GM19193 (cell line): Measurements from ENCODE around the gene LRP4.

Experiments
- POLR2A ChIP-seq: IDR thresholded peaks from 4 replicates; pipeline ENCODE4 v1.6.1; 2011; ENCODE audit not compliant: insufficient read depth, insufficient read length; ENCODE audit errors: extremely low read depth

The LRP4 gene, protein sequence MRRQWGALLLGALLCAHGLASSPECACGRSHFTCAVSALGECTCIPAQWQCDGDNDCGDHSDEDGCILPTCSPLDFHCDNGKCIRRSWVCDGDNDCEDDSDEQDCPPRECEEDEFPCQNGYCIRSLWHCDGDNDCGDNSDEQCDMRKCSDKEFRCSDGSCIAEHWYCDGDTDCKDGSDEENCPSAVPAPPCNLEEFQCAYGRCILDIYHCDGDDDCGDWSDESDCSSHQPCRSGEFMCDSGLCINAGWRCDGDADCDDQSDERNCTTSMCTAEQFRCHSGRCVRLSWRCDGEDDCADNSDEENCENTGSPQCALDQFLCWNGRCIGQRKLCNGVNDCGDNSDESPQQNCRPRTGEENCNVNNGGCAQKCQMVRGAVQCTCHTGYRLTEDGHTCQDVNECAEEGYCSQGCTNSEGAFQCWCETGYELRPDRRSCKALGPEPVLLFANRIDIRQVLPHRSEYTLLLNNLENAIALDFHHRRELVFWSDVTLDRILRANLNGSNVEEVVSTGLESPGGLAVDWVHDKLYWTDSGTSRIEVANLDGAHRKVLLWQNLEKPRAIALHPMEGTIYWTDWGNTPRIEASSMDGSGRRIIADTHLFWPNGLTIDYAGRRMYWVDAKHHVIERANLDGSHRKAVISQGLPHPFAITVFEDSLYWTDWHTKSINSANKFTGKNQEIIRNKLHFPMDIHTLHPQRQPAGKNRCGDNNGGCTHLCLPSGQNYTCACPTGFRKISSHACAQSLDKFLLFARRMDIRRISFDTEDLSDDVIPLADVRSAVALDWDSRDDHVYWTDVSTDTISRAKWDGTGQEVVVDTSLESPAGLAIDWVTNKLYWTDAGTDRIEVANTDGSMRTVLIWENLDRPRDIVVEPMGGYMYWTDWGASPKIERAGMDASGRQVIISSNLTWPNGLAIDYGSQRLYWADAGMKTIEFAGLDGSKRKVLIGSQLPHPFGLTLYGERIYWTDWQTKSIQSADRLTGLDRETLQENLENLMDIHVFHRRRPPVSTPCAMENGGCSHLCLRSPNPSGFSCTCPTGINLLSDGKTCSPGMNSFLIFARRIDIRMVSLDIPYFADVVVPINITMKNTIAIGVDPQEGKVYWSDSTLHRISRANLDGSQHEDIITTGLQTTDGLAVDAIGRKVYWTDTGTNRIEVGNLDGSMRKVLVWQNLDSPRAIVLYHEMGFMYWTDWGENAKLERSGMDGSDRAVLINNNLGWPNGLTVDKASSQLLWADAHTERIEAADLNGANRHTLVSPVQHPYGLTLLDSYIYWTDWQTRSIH (N-terminal part only)

GRCh38 chr11:46918083-46918787 is at the start of gene LRP4:
Gene LRP4, minus strand, starts transcription at chr11:46918550. Its CDS starts 171 bp downstream, at chr11:46918379.
- no peak for TF ChIP-seq POLR2A

DNA sequence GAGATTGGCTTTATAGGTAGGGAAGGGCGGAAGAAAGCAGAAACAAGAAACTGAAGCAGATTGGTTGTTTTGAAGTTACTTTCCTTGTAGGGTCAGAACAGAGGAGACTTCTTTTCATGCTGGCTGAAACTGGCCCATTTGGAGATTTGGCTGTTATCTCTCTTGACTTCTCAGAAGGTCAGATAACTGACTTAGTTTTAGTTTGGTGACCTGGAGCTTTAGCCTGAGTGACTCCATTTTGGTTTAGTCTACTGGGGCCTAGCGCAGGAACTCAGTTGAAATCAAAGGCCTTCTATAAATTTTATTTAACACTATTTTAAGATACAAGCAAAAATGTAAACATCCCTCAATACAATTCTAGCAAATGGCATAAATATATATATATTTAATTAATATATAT is 49.6 kb upstream of the LRP4 start:
- TF ChIP-seq POLR2A, result no peak

- TF ChIP-seq POLR2A, result no peak
Observed at GRCh38 chr11:46966773-46967172, 48.4 kb upstream of the LRP4 start.

GRCh38 chr11:46963844-46964243 is 45.5 kb upstream of the LRP4 start:
- no peak for TF ChIP-seq POLR2A

- no peak for TF ChIP-seq POLR2A
Observed at GRCh38 chr11:46961041-46961440, 42.7 kb upstream of the LRP4 start.

GRCh38 chr11:46958777-46959176 is 40.4 kb upstream of the LRP4 start:
- no peak for TF ChIP-seq POLR2A

GRCh38 chr11:46953093-46953492 is 34.7 kb upstream of the LRP4 start:
- TF ChIP-seq POLR2A, result no peak

GRCh38 chr11:46952553-46952952 is 34.2 kb upstream of the LRP4 start:
- no peak for TF ChIP-seq POLR2A

DNA sequence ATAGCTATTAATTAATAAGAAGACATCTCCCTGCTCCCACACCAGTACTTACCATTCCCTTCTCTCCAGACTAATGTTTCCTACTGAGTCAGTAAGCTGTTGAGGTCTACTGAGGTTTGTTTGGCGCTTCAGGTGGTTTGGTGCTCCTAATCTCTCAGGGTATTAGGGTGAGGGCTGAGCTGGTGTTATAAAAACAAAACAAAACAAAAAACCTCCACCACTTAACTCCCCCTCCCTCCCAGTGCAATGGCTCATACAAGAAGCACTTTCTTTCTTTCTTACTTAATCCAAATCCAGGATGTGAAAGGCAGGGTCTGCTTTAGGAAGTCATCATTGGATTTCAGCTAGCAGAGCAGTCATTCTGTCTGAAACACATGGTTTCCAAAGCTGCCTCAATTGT is 33.5 kb upstream of the LRP4 start:
- TF ChIP-seq POLR2A, result no peak

GRCh38 chr11:46949297-46949696 is 30.9 kb upstream of the LRP4 start:
- TF ChIP-seq POLR2A, result no peak

- TF ChIP-seq POLR2A, result no peak
Observed at GRCh38 chr11:46948378-46949131, 30.2 kb upstream of the LRP4 start.

DNA sequence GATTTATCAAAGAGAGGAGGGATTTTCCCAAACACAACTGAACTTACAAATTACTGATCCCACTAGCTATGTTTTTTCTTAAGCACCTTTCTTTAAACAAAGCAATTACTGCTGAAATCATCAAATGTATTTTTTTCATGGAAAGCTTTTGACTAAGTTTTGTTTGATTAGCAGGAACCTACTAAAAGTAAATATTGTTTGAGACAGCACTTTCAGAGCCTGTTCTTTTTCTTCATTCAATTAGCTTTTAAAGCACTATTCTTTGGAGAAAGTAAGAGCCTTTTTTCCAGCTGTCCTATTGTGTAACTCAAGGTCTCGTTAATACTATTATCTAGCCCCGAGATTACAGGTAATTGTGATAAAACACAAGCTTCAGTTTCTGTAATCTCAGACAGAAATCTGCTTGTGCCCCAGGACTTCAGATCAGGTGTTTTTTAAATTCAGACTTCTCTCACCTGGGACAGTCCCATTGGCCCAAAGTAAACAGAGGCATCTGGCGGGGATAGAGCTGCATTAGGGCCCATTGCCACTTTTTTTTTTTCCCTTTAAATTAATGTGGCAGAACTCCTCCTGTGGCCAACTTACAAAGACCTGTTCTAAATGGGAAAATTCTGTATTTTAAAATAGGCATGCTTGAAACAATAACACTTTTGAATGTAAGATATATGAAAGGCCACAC is 29.2 kb upstream of the LRP4 start:
- TF ChIP-seq POLR2A, result no peak
